ENCODE data around the gene TRAF4. TPM values are rescaled to one million over a fixed set of nuclear protein-coding genes. Genes with fewer than 3 reads are reported as not detected.

Gene TRAF4
- total RNA-seq, 1 donor from 2014 or later = 172 TPM

DNA sequence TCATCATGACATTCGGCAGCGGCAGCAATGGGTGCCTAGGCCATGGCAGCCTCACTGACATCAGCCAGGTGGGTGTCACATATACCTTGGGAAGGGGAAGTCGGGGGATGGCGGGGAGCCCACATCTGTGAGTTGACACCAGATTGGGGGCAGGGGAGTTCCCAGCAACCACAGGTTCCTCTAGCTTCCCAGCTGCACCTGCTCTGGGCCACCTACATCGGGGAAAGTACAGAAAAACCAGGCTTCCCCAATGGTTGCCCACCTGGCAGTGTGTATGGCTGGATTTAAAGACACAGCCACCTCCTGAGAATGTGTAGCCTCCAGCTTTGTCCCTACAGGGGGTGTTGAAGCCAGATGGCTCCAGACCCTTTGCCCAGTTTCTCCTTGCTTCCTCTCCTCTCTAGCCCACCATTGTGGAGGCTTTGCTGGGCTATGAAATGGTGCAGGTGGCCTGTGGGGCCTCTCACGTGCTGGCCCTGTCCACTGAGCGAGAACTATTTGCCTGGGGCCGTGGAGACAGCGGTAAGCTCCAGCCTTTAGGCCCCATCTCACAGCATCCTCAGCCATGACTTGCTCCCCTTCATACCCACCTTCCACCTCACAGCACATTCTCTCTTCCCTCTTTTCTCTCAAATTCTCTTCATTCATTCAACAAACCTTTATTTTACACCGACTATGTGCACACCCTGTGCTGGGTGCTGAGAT, 5.0 kb upstream of the TRAF4 start:
- peaks cover 6% of the 10 kb centered on the region for H3K4me1 Mint-ChIP-seq
- H3K27me3 Mint-ChIP-seq (ENCODE audit: low read depth) = peaks cover 3% of the 10 kb centered on the region
- TF ChIP-seq, protein P1, sequence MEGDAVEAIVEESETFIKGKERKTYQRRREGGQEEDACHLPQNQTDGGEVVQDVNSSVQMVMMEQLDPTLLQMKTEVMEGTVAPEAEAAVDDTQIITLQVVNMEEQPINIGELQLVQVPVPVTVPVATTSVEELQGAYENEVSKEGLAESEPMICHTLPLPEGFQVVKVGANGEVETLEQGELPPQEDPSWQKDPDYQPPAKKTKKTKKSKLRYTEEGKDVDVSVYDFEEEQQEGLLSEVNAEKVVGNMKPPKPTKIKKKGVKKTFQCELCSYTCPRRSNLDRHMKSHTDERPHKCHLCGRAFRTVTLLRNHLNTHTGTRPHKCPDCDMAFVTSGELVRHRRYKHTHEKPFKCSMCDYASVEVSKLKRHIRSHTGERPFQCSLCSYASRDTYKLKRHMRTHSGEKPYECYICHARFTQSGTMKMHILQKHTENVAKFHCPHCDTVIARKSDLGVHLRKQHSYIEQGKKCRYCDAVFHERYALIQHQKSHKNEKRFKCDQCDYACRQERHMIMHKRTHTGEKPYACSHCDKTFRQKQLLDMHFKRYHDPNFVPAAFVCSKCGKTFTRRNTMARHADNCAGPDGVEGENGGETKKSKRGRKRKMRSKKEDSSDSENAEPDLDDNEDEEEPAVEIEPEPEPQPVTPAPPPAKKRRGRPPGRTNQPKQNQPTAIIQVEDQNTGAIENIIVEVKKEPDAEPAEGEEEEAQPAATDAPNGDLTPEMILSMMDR (conservative IDR thresholded peaks at IDR 0.05) = no peak
- no peaks in the 10 kb centered on the region for H3K9me3 Mint-ChIP-seq
- H3K36me3 Mint-ChIP-seq (ENCODE audit: low read depth) = no peaks in the 10 kb centered on the region
- peak overlapping the region; percentile 52 for H3K27ac Mint-ChIP-seq (ENCODE audit: unreplicated experiment)
- DNase-seq (ENCODE audit: low read depth, low spot score) = no peak
- H3K4me3 Mint-ChIP-seq = peak overlapping the region; percentile 23

DNA sequence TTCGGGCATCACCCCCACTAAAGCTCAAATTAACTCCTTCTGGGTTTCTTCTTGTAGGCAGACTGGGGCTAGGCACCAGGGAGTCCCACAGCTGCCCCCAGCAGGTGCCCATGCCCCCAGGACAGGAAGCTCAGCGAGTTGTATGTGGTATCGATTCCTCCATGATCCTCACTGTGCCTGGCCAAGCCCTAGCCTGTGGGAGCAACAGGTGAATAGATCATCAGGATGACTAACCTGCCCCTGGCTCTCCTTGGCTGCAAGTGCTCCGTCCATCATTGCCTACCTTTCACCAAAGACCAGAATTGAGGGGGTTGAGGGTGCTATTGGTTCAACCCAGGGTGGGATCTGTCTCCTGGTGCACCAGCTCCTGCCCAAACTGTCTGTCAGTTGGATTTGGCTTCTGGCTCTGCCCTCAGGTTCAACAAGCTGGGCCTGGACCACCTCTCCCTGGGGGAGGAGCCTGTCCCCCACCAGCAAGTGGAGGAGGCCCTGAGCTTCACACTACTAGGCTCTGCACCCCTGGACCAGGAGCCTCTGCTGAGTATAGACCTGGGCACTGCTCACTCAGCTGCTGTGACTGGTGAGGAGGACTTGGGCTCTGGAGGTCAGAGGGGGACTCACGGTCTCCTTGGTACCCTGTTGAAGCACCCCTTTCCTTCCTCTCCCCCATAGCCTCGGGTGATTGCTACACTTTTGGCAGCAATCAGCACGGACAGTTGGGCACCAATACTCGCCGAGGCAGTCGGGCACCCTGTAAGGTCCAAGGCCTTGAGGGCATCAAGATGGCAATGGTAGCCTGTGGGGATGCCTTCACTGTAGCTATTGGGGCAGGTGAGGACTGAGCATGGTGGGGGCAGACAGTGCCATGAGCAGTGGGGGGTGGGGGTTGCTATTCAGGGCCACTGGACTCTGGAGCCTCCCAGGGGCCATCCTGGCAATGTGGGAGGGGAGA, 3.1 kb upstream of the TRAF4 start:
- no peak overlapping the region for H3K27ac Mint-ChIP-seq (ENCODE audit: unreplicated experiment)
- DNase-seq (ENCODE audit: low read depth, low spot score) = no peak
- TF ChIP-seq, protein P1 (conservative IDR thresholded peaks at IDR 0.05) = no peak
- H3K4me3 Mint-ChIP-seq = no peak overlapping the region
- peaks cover 6% of the 10 kb centered on the region for H3K27me3 Mint-ChIP-seq (ENCODE audit: low read depth)
- peaks cover 12% of the 10 kb centered on the region for H3K4me1 Mint-ChIP-seq
- H3K36me3 Mint-ChIP-seq (ENCODE audit: low read depth) = no peaks in the 10 kb centered on the region
- no peaks in the 10 kb centered on the region for H3K9me3 Mint-ChIP-seq

DNA sequence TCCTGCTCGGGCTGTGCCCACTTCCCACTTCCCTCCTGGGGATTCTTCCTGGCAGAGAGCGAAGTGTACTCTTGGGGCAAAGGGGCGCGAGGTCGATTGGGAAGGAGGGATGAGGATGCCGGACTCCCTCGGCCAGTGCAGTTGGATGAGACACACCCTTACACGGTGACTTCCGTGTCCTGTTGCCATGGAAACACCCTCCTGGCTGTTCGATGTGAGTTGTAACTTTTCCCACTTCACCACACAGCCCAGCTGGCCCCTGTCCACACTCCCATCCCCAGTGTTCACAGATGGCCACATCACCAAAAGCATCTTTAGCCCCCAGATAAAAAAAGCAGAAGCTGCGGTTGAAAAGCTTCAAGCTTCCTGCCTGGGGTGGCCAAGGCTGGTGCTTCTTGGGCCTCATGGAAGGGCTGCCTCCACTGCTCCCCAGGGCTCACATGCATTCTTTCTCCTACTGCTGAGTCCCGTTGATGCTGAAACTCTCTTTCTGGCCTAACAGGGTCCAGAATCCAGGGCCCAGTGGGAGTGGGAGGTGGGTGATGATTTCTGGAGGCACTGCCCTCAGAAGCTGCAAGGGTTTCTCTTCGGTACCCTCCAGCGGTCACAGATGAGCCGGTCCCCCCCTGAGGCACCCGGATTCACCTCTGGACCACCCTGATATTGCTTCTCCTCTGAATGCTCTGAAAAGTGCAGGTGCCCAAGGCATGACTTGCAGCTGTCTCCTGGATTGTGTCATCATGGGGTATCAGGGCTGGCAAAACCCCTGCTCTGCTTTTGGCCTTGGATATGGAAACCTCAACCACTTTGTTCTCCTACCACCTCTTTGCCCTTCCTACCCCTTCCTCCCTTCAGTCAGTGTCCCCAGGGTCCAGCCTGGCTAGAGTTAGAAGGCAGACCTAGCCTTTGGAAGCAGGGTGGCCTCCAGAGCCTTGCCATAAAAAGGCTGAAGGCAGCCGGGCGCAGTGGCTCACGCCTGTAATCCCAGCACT, 2.2 kb upstream of the TRAF4 start:
- Mint-ChIP-seq H3K27ac (ENCODE audit: unreplicated experiment) (no peak overlapping the region), H3K36me3 (ENCODE audit: low read depth) (no peaks in the 10 kb centered on the region)

DNA sequence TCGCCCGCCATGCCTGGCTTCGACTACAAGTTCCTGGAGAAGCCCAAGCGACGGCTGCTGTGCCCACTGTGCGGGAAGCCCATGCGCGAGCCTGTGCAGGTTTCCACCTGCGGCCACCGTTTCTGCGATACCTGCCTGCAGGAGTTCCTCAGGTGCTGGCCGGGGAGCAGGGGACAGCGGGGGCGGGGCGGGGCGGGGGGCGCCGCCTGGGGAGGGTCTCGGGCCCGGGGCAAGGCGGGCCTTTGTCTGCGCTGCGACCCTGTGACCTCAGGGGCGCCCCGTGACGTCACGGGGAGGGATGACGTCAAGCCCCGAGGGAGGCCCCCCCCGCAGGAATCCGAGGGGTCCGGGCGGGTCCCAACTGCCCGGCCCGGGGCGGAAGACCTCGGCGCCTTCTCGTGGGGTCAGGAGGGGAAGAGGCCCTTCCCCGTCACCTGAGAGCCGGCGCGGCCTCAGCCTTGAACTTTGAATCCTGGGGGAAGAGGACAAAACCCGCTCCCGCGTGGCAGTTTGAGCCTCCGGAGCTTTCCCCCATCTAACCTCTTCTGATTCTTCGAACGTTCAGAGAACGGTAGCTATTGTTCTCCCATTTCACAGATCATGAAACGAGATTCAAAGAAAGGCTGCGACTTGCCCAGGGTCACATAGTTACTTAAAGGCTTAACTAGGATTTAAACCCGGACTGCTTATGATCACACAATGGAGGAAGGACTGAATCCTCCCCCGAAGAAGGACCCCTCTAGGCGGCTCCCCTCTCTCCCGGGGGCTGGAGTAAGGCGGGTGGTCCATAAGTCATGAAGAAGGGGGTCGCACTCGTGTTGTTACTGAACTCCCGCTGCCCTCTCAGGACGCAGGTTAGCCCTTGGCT, 527 bp downstream of the TRAF4 start:
- Mint-ChIP-seq H3K4me1 (peaks cover 32% of the 10 kb centered on the region), H3K36me3 (ENCODE audit: low read depth) (peaks cover 5% of the 10 kb centered on the region)

More for the DNA sequence above, 2.2 kb upstream of the TRAF4 start:
- no peak for DNase-seq (ENCODE audit: low read depth, low spot score)
- TF ChIP-seq, protein P1 (conservative IDR thresholded peaks at IDR 0.05) = no peak
- Mint-ChIP-seq H3K4me3 (no peak overlapping the region), H3K27me3 (ENCODE audit: low read depth) (peaks cover 6% of the 10 kb centered on the region), H3K4me1 (peaks cover 22% of the 10 kb centered on the region), H3K9me3 (no peaks in the 10 kb centered on the region)

More for the DNA sequence above, 527 bp downstream of the TRAF4 start:
- Mint-ChIP-seq H3K27ac (ENCODE audit: unreplicated experiment) (peak overlapping the region; percentile 98), H3K9me3 (no peaks in the 10 kb centered on the region), H3K4me3 (peak overlapping the region; percentile 99), H3K27me3 (ENCODE audit: low read depth) (peaks cover 6% of the 10 kb centered on the region)
- TF ChIP-seq, protein P1 (conservative IDR thresholded peaks at IDR 0.05) = no peak
- DNase-seq (ENCODE audit: low read depth, low spot score) = peak; percentile 67
